Neural cell (in vitro differentiated cells): ENCODE results near the gene HDGFL3. TPM values are rescaled to one million over a fixed set of nuclear protein-coding genes. Genes with fewer than 3 reads are reported as not detected.

Experiments
- H2AFZ ChIP-seq: fragments of 200-600, 300-800 bp; sonication (generic), shearing (Covaris generic); 2 replicates; pipeline ENCODE4 v1.6.0; 2014; ENCODE audit warnings: low read depth, mild to moderate bottlenecking, antibody characterized with exemption, low read length, moderate library complexity
- H3F3A ChIP-seq: fragments of 200-600 bp; shearing (Covaris generic); 2 replicates; pipeline ENCODE4 v1.6.1; 2016; ENCODE audit warnings: mild to moderate bottlenecking, moderate library complexity, mixed read lengths, antibody characterized with exemption, low read length; ENCODE audit not compliant: insufficient read depth, poor library complexity, severe bottlenecking
- H3K27ac ChIP-seq: fragments of 200-600, 300-800 bp; sonication (generic), shearing (Covaris generic); 2 replicates; pipeline ENCODE4 v1.5.1; 2014; ENCODE audit warnings: mild to moderate bottlenecking, low read length, moderate library complexity
- H3K27me3 ChIP-seq: fragments of 300-800, 200-600 bp; sonication (generic), shearing (Covaris generic); 2 replicates; pipeline ENCODE4 v1.6.0; 2014; ENCODE audit warnings: mild to moderate bottlenecking, low read depth, low read length, moderate library complexity; ENCODE audit not compliant: insufficient read depth
- H3K36me3 ChIP-seq: fragments of 300-800, 200-600 bp; sonication (generic), shearing (Covaris generic); 2 replicates; pipeline ENCODE4 v1.5.1; 2014; ENCODE audit warnings: mild to moderate bottlenecking, antibody characterized with exemption, low read length, moderate library complexity; ENCODE audit not compliant: insufficient read depth
- H3K4me2 ChIP-seq: fragments of 300-800, 200-600 bp; sonication (generic), shearing (Covaris generic); 2 replicates; pipeline ENCODE4 v1.6.0; 2014; ENCODE audit warnings: mild to moderate bottlenecking, low read length
- H3K4me3 ChIP-seq: fragments of 300-800, 200-600 bp; sonication (generic), shearing (Covaris generic); 2 replicates; pipeline ENCODE4 v1.5.1; 2014; ENCODE audit warnings: mild to moderate bottlenecking, low read length, moderate library complexity
- H3K79me2 ChIP-seq: fragments of 200-600 bp; shearing (Covaris generic); replicated peaks from 2 replicates; pipeline ENCODE4 v1.6.0; 2014; ENCODE audit warnings: mild to moderate bottlenecking, low read length, moderate library complexity; ENCODE audit not compliant: insufficient read depth
- H3K9ac ChIP-seq: fragments of 300-800, 200-600 bp; sonication (generic), shearing (Covaris generic); 2 replicates; pipeline ENCODE4 v1.6.1; 2016; ENCODE audit warnings: mild to moderate bottlenecking, low read length, mixed read lengths
- H3K9me2 ChIP-seq: fragments of 200-600 bp; shearing (Covaris generic); 2 replicates; pipeline ENCODE4 v1.6.1; 2016; ENCODE audit warnings: mild to moderate bottlenecking, low read length, mixed read lengths; ENCODE audit not compliant: insufficient read depth
- H3K9me3 ChIP-seq: fragments of 200-600, 300-800 bp; sonication (generic), shearing (Covaris generic); 2 replicates; pipeline ENCODE4 v1.6.1; 2016; ENCODE audit warnings: mild to moderate bottlenecking, mixed run types, low read length, moderate library complexity, mixed read lengths
- H4K20me1 ChIP-seq: fragments of 200-600 bp; shearing (Covaris generic); 2 replicates; pipeline ENCODE4 v1.6.1; 2016; ENCODE audit warnings: mild to moderate bottlenecking, mixed run types; ENCODE audit not compliant: insufficient read depth
- CTCF ChIP-seq: fragments of 450-650 bp; IDR thresholded peaks from 2 replicates; pipeline ENCODE4 v1.5.1; 2014; ENCODE audit warnings: antibody characterized with exemption, mild to moderate bottlenecking, moderate library complexity; ENCODE audit not compliant: poor library complexity, severe bottlenecking
- EP300 ChIP-seq: fragments of 450-650 bp; conservative IDR thresholded peaks from 2 replicates; pipeline ENCODE4 v1.6.1; 2014; ENCODE audit warnings: antibody characterized with exemption, mild to moderate bottlenecking, moderate library complexity; ENCODE audit not compliant: poor library complexity, severe bottlenecking
- EZH2 ChIP-seq: fragments of 200-600, 300-800 bp; shearing (Covaris generic), sonication (generic); IDR thresholded peaks from 2 replicates; pipeline ENCODE4 v1.6.1; 2014; ENCODE audit warnings: antibody characterized with exemption, low read length, borderline replicate concordance, mild to moderate bottlenecking; ENCODE audit not compliant: insufficient read depth, poor library complexity, severe bottlenecking
- MXI1 ChIP-seq: fragments of 450-650 bp; conservative IDR thresholded peaks from 2 replicates; pipeline ENCODE4 v1.6.1; 2014; ENCODE audit warnings: antibody characterized with exemption, mild to moderate bottlenecking; ENCODE audit not compliant: poor library complexity, severe bottlenecking
- POLR2AphosphoS5 ChIP-seq: IDR thresholded peaks from 2 replicates; pipeline ENCODE4 v1.6.1; 2012
- RAD21 ChIP-seq: fragments of 450-650 bp; conservative IDR thresholded peaks from 2 replicates; pipeline ENCODE4 v1.6.1; 2014; ENCODE audit warnings: antibody characterized with exemption, mild to moderate bottlenecking, moderate library complexity
- REST ChIP-seq: IDR thresholded peaks from 2 replicates; pipeline ENCODE4 v1.6.1; 2012; ENCODE audit warnings: borderline replicate concordance
- TAF1 ChIP-seq: IDR thresholded peaks from 2 replicates; pipeline ENCODE4 v1.6.1; 2012; ENCODE audit warnings: low read depth
- polyA plus RNA-seq: library from polyadenylated mRNA; depleted of rRNA; stranded (reverse); fragments of >200 nt; gene quantifications from 2 replicates; pipeline ENCODE4 v1.2.3, GENCODE V29; 2014

Gene HDGFL3
- polyA plus RNA-seq, 1 donor from 2014 or later, result 339 TPM

- H3K27ac ChIP-seq, result no peak overlapping the region
- no peaks in the 10 kb centered on the region for H3K36me3 ChIP-seq
- H3F3A ChIP-seq, result no peaks in the 10 kb centered on the region
- TF ChIP-seq REST (no peak), TAF1 (no peak), POLR2AphosphoS5 (no peak), EZH2 (no peak), MXI1 (no peak), RAD21 (no peak), CTCF (no peak)
- peaks cover 20% of the 10 kb centered on the region for H3K79me2 ChIP-seq
- H3K9ac ChIP-seq, result no peak overlapping the region
- H3K9me2 ChIP-seq, result no peaks in the 10 kb centered on the region
- H3K4me3 ChIP-seq, result no peak overlapping the region
- no peak overlapping the region for H2AFZ ChIP-seq
- H3K27me3 ChIP-seq, result no peaks in the 10 kb centered on the region
- no peaks in the 10 kb centered on the region for H4K20me1 ChIP-seq
- no peak overlapping the region for H3K4me2 ChIP-seq
- H3K9me3 ChIP-seq, result no peaks in the 10 kb centered on the region
Measured at GRCh38 chr15:83210619-83211018, 3.0 kb upstream of the HDGFL3 start.

- H3K27me3 ChIP-seq, result no peaks in the 10 kb centered on the region
- no peak overlapping the region for H3K27ac ChIP-seq
- H3K9me3 ChIP-seq, result no peaks in the 10 kb centered on the region
- peak overlapping the region; percentile 86 for H3K4me3 ChIP-seq
- no peaks in the 10 kb centered on the region for H3F3A ChIP-seq
- no peaks in the 10 kb centered on the region for H3K36me3 ChIP-seq
- no peak overlapping the region for H3K9ac ChIP-seq
- peaks cover 30% of the 10 kb centered on the region for H3K79me2 ChIP-seq
- TF ChIP-seq CTCF, result peak; percentile 17
- no peak for TF ChIP-seq MXI1
- no peak for TF ChIP-seq POLR2AphosphoS5
- TF ChIP-seq EP300, result no peak
- H3K9me2 ChIP-seq, result no peaks in the 10 kb centered on the region
- H2AFZ ChIP-seq, result no peak overlapping the region
- no peaks in the 10 kb centered on the region for H4K20me1 ChIP-seq
- peak overlapping the region; percentile 20 for H3K4me2 ChIP-seq
Measured at GRCh38 chr15:83209333-83209732, 1.7 kb upstream of the HDGFL3 start.
